GM21717 (cell line): ENCODE data around the gene BCL11B.
"Not testable (repeated sequence)": the region's sequence is repeated elsewhere in the genome, so short reads cannot be mapped to it uniquely, and the experiment has no call there.

ENCODE experiments used
- ATAC-seq: cut with Tn5 transposase; IDR thresholded peaks from one replicate; pipeline ENCODE4 v1.9.1; 2021; ENCODE audit warnings: mild to moderate bottlenecking, moderate library complexity; ENCODE audit not compliant: unreplicated experiment

Gene BCL11B

DNA sequence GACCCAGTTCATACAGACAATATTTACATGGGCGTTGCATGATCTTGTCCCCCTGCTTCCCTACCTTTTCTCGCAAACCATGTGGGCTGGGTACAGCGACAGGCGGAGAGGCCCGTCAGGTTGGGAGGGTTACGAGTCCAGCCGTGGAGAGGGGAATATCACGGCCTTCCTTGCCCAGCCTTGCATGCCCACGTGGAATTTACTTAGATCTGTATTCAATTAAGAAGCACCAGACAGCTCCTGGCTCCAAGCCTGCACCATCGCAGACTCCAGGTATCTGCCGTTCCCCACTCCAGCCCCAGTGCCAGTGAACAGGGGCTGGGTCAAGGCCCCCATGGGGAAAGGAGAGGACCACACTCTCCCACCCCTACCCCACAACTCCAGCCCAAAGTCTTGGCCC lies 29.8 kb downstream of the BCL11B start:
- ATAC-seq: no peak

DNA sequence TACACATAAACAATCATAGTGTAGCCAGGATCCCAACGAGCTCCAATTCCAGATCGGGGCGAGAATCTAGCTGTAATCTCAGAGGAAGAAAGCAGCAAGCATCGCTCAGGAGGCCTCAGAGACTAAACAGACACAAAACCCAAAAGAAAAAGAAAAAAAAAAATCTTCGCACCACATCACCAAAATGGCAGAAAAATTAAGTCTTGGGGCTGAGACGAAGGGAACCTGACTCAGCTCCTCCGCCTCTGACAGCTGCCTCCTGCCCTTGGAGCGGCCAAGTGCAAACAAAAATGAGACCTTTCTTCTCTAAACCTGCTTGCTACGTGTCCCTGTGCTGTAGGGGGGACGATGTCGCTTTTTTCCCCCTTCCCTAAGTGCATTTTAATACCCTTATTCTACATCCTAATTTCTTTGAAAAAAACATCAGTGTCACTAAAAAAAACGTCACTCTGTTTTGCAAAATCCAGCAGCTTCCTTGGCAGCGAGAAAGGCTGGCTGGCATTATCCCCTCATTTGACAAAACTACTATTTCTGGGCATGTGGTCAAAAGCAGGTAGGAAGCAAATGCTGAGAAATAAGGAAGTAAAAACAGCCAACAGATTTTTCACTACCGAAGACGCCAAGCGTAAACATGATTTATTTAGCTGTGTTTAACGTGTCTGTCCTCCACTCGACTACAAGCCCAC lies 30.5 kb downstream of the BCL11B start:
- ATAC-seq: no peak

DNA sequence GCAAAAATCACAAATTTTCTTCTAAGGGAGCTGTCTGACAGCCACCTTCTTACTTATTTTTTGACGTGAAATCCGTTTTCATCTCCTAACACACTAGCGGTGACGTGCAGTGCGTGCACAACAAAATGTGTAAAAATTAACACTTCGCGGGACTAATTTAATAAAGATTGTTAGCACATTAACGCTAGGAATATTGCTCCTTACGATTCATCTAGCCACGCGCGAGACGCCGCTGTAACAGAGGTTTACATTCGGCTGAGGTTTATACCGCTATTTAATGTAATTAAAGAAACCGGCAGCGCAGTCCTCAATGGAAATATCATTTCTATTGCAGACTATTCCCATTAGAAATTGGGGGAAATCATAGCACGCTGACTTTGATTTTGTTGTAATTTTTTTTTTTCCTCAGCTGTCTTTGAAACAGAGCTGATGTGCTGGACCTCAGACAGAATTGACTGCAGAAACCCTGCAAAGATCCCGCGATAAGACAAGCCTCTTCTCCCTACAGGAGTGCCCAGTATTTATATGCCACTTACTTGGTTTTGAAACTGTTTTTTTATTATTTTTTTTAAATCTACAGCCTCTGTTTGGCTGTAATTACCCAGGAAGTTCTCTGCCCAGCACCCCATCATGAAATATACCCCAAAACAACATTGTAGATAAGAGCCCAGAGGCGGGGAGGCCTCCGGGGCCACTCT lies 31.2 kb downstream of the BCL11B start:
- ATAC-seq: no peak

DNA sequence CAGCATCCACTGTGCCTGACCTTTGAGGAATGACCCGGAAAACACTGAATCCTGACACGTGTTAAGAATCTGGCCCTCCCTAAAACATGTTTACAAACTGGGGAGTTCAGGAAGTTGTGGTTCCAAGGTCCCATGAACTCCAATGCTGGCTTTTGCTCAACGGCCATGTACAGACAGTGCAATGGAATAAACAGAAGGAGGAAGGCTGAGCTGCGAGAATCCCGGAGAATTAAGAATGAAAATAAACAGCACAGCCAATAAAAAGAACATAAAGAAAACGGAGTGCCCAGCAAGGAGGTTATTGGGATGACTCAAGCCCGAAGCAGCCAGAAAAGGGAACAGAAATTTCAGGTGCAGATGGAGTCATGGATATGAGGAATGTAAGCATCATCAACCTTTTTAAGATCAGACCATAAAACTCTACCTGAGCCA lies 32.3 kb downstream of the BCL11B start:
- no peak for ATAC-seq

DNA sequence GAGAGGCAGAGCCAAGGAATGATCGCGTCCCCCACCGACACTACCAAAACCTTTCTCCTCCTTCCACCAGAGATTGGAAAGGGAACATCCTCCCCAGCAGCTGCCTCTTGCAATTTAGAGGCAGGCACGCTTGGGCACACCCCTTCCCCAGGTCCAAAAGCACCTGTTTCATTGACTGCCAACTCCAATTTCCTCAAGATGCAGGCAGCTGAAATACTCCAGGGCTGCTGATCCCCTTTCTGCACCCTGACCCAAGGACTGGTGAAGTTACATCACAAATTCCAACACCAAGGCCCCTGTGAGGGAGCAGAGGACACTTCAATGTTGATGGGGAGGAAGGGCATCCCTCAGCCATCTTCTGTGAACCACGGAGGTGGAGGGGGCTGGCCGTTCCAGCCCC lies 33.8 kb downstream of the BCL11B start:
- no peak for ATAC-seq

DNA sequence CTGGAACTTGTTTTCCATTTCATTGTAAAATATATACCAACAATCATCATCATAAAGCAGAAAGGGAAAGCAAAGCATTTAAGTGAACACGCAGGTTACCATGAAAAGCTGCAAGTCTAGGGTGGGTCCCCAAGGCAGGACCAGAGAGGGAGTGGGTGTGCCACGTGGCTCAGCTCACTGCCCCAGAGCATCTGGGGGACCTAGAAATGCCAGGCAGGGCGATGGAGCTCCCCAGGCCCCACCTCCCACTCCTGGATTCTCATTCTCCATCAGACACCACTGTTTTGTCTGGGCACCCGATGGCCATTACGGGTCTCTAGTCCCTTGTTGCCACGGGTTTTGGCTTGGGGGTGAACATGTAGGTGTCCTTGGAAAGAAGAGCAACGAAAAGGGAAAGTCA lies 34.7 kb downstream of the BCL11B start:
- ATAC-seq: no peak

DNA sequence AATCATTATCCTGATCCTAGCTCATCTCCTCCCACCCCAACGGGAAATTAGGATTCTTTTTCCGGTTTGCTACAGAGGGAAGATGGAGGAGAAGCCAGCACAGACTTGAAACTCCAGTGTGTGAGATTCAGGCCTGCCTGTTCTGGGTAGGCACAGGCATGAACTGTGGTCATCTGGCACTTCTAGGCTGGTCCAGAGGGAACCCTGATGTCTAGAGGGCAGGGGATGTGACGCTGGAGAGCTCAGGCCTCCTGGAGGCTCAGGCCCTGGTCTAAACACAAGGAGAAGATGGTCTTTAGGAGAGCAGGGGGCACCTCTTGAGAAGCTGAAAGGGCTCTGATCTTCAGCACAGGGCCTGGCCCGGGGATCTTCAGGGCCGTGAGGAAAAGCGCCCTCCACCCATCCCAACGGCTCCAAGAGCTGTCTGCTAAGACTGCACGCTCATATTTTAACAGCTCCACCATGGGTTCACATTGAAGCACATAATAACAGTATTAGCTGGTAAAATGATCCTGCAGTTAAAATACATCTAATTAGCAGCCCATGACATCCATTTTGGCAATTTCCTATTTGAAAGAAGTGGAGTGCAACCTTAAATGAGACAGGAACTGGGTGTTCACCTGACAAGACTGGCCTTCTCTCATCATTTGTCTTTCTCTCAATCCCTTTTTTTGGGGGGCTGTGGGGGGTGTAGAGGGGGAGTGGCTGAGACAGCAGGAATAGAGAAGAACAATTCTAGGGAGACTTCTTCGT lies 35.4 kb downstream of the BCL11B start:
- no peak for ATAC-seq

DNA sequence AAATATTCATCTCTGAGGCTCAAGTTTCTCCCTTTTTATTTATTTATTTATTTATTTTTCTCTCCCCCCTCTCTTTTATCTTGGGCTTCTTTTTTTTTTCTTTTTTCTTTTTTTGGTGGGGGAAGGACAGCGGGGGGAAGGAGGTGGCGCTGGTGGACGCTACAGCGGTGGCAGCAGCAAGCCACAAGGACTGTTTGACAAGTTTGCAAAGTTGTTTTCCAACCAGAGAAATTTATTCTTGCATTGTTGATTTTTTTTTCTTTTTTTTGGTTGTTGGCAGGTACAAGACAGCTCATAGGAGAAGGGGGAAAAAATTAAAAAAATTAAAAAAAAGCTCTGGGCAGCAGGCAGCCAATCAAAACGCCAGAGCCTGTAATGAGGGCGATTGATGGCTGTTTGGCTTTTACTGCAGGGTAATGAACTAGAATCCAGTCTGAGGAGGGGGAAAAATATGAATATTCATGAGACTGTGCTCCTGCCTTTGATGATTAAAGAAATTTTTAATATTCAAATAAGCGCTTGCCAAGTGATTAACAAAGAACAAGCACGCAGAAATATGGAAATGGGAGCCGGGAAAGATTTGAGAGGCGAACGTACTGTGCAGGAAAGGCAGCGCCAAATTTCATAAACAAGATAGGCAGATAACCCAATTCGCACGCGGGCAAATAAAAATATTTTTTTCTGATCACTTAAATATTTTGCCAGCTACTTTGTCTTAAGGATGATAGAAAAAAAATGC lies 36.2 kb downstream of the BCL11B start:
- ATAC-seq: no peak

DNA sequence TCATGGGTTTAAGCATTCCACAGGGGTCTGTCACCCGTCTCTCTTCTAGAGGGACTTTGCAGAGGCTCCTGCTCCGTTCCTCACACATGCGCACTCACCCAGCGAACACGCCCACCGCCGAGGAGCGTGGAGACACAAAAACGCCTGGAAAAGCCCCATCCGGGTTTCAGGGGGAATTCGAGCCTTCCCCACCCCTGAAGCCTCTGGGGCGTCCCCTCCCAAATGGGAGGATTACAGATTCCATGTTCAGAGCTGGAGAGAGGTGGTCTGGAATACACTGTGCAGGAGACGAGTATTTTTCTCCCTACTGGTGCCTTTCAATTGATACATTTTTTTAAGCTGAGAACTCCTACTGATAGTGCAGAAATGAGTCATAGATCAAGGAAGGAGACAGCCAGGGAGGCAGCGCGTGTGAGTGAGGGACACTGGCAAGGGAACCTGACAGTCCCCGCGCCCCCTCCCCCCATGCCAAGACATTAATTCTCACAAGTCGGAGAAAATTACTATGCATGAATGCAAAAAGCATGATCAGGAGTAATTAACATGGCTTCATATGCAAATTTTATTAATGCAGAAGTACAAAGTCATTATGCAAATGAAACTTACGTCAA lies 36.9 kb downstream of the BCL11B start:
- ATAC-seq: no peak

DNA sequence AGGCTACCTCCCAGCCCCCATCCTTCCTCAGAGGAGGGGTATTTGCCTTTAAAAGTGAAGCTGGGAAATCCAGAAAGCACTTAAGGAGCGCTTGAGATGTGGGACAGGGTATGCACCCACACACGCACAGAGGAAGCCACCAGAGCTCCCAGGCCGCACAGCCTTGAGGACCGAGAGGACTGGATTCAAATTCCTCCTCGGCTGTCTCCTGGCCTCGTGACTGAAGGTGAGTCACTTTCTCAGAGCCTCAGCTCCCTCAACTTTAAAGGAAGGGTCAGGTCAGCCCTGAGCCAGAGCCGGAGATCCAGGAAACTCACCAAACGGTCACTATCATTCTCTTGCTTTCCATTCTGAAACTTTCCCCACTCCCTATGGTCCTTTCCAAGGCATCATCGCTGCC lies 37.6 kb downstream of the BCL11B start:
- ATAC-seq: no peak

DNA sequence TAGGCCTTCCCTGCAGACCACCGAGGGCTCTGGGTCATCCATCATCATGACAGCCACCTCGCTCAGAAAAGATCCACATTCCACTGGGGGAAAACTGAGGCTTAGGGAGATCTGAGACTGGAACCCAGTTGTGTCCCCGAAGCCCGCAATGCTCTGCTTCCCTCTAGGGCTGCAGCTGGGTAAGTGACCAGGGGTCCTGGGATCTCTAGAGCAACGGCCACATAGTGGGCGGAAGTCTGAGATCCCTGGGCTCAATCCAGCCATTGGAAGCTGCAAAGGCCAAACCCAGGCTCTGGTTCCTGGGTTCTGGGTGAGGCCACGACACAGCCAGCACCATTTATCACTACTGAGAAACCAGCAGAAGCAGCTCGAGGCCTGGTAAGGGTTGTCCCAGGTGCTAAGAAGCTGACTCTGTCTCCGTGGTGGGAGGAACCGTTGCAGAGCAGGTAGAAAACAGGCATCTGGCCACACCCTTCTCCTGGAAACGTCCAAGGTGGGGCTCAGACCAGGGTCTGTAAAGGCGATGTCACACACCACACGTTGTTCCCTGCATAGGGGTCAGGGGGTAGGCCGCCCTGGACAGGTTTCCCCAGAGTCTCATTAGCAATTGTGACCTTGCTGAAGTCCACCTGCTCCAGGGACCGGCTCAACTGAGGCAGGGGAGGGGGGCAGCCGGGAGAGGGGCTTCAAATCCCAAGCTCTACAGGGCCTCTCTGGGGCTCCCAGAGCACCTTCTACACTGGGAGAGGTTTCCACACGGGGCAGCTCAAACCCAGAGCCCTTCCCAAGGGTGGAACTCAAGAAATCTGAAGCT lies 38.6 kb downstream of the BCL11B start:
- ATAC-seq: no peak

DNA sequence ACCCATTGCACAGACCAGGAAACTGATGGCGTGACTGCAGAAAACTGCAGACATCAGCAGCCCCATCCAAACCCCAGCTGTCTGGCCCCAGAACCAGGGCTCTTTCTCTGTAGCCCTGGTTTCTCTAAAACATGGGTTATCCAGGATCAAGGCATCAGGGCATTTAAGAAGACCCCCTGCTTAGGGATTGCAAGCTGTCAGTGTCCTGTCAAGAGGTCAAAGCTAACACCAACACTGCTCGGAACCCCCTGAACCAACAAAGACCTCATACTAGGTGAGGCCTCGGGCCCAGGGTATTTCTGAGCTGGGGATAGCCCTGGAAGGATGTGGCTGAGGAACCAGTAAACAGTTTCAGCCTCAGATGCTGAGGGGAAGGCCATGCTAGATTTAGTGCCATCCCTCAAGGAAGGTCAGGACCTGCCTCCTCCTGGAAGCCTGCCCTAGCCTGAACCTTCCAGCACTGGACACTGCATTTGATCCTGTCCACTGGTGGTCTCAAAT lies 39.2 kb downstream of the BCL11B start:
- ATAC-seq: no peak

DNA sequence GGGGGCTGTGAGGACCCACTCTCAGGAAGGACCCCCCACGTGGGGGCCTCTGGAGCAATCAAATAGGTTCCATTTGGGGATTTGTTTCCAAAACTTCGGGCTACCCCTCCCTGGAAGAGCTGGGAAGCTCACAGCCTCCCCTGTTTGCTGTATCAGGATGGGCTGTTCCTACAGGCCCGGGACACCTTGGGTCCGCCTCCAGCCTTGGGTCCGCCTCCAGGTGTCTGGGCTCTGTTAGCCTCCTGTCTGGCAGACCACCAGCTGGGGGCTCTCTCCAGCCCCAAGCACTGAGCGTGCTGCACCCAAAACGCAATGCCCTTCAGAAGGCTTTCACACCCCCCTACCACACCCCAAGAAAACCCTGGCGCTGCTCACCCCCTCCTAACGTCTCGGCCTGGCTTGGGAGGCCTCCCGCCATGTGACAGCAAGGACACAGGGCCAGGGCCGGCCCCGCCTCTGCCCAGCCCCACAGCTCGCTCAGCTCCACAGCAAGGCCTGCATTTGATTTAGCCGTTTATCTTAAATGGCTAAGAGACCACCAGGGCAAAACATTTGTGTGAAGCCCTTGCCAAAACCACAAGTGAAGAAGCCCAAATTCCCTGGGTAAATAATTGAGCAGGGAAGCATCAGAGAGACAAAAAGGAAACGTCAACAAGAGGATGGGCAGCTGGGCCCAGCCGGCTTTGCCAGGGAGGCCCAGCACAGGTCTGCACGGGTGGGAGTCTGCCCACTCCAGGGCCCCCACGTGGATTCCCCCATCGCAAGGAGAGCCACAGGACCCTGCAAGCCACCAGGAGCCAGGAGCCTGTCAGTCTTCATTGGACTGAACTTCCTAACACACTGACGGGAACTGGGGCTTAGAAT lies 39.9 kb downstream of the BCL11B start:
- ATAC-seq: no peak

DNA sequence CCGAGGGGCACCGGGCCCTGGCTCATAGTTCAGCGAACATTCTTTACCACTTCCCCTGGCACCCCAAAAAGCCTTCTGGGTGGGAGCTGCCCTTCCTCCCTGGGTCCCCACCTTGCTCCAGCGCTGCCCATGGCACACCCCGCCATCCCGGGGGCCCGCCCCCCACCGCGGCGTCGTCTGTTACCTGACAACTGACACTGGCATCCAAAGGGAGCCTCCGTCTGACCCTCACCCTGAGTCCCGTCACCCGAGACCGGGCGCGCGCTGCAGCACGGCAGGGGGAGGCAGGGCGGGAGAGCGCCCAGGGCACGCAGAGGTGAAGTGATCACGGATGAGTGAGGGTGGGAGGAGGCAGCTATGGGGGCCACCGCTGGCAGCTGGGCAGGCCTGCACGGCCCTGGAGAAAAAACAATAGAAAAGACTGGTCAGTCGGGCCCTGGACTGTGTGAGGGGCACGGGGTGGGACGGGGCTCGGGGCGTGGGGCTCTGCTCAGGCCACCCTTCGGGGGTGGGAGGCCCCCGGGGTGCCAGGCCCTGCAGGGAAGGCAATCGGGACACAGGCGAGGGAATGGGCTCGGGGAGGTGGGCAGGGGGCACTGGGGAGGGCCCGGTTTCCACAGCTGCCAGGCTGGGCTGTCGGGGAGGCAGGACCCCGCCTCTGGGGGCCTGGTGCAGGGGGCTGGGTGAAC lies 40.7 kb downstream of the BCL11B start:
- no peak for ATAC-seq

DNA sequence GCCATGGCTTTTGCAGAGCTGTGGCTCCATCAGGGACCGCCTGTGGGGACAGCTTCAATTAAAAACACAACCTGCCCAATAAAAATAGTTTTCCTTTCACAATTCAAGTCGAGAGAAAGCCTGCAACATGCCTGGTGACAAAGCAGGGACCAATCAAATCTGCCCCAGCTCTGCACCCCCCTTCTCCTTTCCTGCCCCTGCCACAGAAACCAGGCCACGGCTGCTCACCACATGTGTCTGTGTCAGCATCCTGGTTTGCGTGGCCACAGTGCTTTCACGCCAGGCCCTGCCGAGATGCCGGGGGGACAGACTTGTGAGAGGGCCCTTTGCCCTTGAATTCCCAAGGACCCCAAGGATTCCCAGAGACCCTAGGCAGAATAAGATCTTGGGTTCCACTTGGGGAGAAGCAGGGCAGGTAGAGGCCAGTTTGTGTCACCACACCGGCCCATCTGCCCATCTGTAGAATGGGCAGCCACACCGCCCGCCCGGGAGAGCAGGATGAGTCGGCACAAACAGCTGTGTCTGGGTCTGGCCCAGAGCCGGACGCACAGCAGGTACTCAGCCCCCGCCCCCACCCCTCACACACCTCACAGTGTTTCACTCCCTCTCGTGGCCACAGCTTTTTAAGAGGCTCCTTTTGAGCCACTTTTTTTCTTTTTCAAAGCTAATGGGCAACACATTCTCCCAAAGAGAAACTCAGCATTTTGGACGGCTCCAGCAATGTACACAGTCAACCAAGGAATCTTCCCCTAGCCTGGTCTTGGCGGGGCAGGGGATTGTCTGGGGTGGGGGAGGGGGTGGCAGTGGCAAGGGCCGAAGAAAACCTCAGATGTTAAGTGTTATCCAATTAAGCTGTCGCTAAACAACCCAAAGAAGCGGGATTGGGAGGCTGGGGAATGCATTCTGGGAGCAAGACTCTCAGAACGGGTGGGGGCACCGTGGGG lies 41.5 kb downstream of the BCL11B start:
- no peak for ATAC-seq

DNA sequence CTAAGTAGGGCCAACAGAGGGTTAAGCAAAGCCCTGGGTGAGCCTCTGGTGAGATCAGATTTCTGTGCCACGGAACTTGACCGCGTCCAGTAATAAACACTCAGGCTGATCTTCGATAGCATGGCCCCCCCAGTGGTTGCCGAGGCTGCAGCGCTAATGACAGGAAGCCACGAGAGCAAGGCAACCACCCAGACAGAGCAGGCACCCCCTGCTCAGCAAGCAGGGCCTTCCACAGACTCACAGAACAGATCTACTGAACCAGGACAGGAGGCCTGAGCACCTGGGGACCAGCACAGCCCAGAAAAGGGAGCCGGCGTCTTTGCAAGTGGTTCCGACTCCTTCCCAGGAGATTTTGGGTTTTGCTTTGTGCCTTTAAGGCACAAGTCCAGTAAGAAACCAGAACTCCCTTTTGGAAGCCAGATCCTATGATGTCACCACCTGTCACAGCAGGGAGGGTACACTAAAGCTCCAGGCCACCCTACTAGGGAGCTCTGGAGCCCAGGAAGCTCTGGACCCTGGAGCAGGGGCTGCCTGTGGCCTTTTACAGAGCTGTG lies 42.3 kb downstream of the BCL11B start:
- no peak for ATAC-seq

DNA sequence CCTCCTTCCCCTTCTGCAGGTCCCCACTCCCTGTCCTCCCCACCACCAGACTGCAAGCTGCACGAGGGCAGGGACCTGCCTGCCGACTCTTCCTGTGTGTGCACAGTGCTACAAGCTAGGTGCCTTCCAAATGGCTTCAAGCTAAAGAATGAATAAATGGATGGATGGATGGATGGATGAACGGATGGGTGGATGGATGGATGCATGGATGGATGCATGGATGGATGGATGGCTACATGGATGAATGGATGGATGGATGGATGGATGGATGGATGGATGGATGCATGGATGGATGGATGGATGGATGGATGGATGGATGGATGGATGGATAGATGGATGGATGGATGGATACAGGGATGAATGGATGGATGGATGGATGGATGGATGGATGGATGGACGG lies 43.2 kb downstream of the BCL11B start:
- not testable (repeated sequence) for ATAC-seq
